Measurements from ENCODE around the gene GTPBP4. TPM values are rescaled to one million over a fixed set of nuclear protein-coding genes. Genes with fewer than 3 reads are reported as not detected.
"Not testable (repeated sequence)": the region's sequence is repeated elsewhere in the genome, so short reads cannot be mapped to it uniquely, and the experiment has no call there.

GTPBP4 gene
- total RNA-seq, 1 donor from 2014 or later, result 40.9 TPM

GRCh38 chr10:1056326-1057105, 68.3 kb downstream of the GTPBP4 start, which contains the start of gene WDR37:
WDR37 (plus strand) TSS chr10:1056385; CDS start chr10:1072156, 15,771 bp downstream.
- DNase-seq (ENCODE audit: low read depth, low spot score), result peak; percentile 67

- no peak for DNase-seq (ENCODE audit: low read depth, low spot score)
Observed at GRCh38 chr10:1057106-1057657, 68.9 kb downstream of the GTPBP4 start.

GRCh38 chr10:1058017-1058416, 69.8 kb downstream of the GTPBP4 start:
- DNase-seq (ENCODE audit: low read depth, low spot score), result no peak

GRCh38 chr10:1059902-1060301, 71.7 kb downstream of the GTPBP4 start:
- DNase-seq (ENCODE audit: low read depth, low spot score), result no peak

- DNase-seq (ENCODE audit: low read depth, low spot score), result peak; percentile 68
Observed at GRCh38 chr10:1061930-1062774, 73.9 kb downstream of the GTPBP4 start.

- DNase-seq (ENCODE audit: low read depth, low spot score), result no peak
Observed at GRCh38 chr10:1063232-1063865, 75.1 kb downstream of the GTPBP4 start.

- DNase-seq (ENCODE audit: low read depth, low spot score), result no peak
Observed at GRCh38 chr10:1064964-1065247, 76.7 kb downstream of the GTPBP4 start.

GRCh38 chr10:1066734-1067133, 78.5 kb downstream of the GTPBP4 start:
- not testable (repeated sequence) for DNase-seq (ENCODE audit: low read depth, low spot score)

- DNase-seq (ENCODE audit: low read depth, low spot score), result no peak
Observed at GRCh38 chr10:1068380-1069361, 80.4 kb downstream of the GTPBP4 start.

Other genes starting within 250 kb of the GTPBP4 start
- gene LARP4B, start 56.7 kb upstream of the GTPBP4 start, total RNA-seq, result 34.1 and 39.5 TPM in 2 replicates
- not detected in 2 replicates for gene IDI2, start 37.4 kb downstream of the GTPBP4 start, total RNA-seq
- 67.0 and 96.2 TPM in 2 replicates for gene IDI1, start 60.7 kb downstream of the GTPBP4 start, total RNA-seq
- 22.3 and 32.1 TPM in 2 replicates for gene WDR37, start 68.0 kb downstream of the GTPBP4 start, total RNA-seq